AG04449 (cell line): Measurements from ENCODE around the gene MGMT.

Experiments
- CTCF ChIA-PET: fragments of 350-600 bp; formaldehyde crosslinking; extraction: SDS; loops from one replicate; lab custom pipeline; 2021; ENCODE audit warnings: antibody characterized with exemption; lab: Yijun Ruan, JAX
- POLR2A ChIA-PET: fragments of 400-600, 350-600 bp; formaldehyde crosslinking; extraction: SDS; loops from one replicate; lab custom pipeline; 2020; ENCODE audit warnings: antibody characterized with exemption, inconsistent platforms; lab: Yijun Ruan, JAX
- DNase-seq: peaks from one replicate; pipeline ENCODE4 v3.0.0-alpha.2; 2010; ENCODE audit warnings: low read depth, low spot score
- H3K4me3 ChIP-seq: 2 replicates; pipeline ENCODE4 v1.5.1; 2011; ENCODE audit warnings: low read depth, mild to moderate bottlenecking, control low read depth, low read length
- CTCF ChIP-seq: IDR thresholded peaks from one replicate; pipeline ENCODE4 v1.5.1; 2011; ENCODE audit warnings: mild to moderate bottlenecking, moderate library complexity, low read length, control low read depth, inconsistent platforms; ENCODE audit not compliant: insufficient read depth; ENCODE audit errors: missing control alignments

The MGMT gene

GRCh38 chr10:129525401-129525801 is 58.4 kb downstream of the MGMT start:
- ChIA-PET POLR2A (no interaction called here), CTCF (interaction anchor here (0.9 kb wide), 1 partner anchor 585 kb away, joined by 6 read pairs; no protein-coding TSS in a partner anchor)
- no peak overlapping the region; the same call in 1 of the 2 replicates for H3K4me3 ChIP-seq
- TF ChIP-seq CTCF, result no peak
- DNase-seq, result no peak

GRCh38 chr10:129526943-129527342 is 59.9 kb downstream of the MGMT start:
- TF ChIP-seq CTCF, result no peak
- CTCF ChIA-PET, result no interaction called here
- no peak overlapping the region for H3K4me3 ChIP-seq
- DNase-seq, result no peak
- POLR2A ChIA-PET, result no interaction called here

GRCh38 chr10:129528376-129528978 is 61.4 kb downstream of the MGMT start:
- CTCF ChIA-PET, result no interaction called here
- TF ChIP-seq CTCF, result no peak

GRCh38 chr10:129530581-129530980 is 63.5 kb downstream of the MGMT start:
- CTCF ChIA-PET, result no interaction called here
- DNase-seq, result no peak
- no peak for TF ChIP-seq CTCF
- H3K4me3 ChIP-seq, result no peak overlapping the region
- POLR2A ChIA-PET, result no interaction called here

More at GRCh38 chr10:129528376-129528978, 61.4 kb downstream of the MGMT start:
- POLR2A ChIA-PET, result no interaction called here
- no peak for DNase-seq
- no peak overlapping the region for H3K4me3 ChIP-seq

GRCh38 chr10:129531195-129531968 is 64.3 kb downstream of the MGMT start:
- POLR2A ChIA-PET, result no interaction called here
- no peak overlapping the region for H3K4me3 ChIP-seq
- CTCF ChIA-PET, result no interaction called here
- TF ChIP-seq CTCF, result no peak
- DNase-seq, result peak; percentile 23

- TF ChIP-seq CTCF, result no peak
- H3K4me3 ChIP-seq, result no peak overlapping the region
- DNase-seq, result no peak
- CTCF ChIA-PET, result no interaction called here
- POLR2A ChIA-PET, result no interaction called here
These were observed 65.1 kb downstream of the MGMT start for GRCh38 chr10:129531969-129532660.
